CD4-positive, alpha-beta T cell treated with Interleukin-10 for 1 hour (primary cell): ENCODE results near the gene TRMU.
A peak's percentile ranks its signal among the peaks of the same experiment; 100 is the strongest.

Experiments
- DNase-seq: peaks from one replicate; pipeline ENCODE4 v3.0.0-alpha.2; 2020

TRMU gene, protein sequence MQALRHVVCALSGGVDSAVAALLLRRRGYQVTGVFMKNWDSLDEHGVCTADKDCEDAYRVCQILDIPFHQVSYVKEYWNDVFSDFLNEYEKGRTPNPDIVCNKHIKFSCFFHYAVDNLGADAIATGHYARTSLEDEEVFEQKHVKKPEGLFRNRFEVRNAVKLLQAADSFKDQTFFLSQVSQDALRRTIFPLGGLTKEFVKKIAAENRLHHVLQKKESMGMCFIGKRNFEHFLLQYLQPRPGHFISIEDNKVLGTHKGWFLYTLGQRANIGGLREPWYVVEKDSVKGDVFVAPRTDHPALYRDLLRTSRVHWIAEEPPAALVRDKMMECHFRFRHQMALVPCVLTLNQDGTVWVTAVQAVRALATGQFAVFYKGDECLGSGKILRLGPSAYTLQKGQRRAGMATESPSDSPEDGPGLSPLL

DNA sequence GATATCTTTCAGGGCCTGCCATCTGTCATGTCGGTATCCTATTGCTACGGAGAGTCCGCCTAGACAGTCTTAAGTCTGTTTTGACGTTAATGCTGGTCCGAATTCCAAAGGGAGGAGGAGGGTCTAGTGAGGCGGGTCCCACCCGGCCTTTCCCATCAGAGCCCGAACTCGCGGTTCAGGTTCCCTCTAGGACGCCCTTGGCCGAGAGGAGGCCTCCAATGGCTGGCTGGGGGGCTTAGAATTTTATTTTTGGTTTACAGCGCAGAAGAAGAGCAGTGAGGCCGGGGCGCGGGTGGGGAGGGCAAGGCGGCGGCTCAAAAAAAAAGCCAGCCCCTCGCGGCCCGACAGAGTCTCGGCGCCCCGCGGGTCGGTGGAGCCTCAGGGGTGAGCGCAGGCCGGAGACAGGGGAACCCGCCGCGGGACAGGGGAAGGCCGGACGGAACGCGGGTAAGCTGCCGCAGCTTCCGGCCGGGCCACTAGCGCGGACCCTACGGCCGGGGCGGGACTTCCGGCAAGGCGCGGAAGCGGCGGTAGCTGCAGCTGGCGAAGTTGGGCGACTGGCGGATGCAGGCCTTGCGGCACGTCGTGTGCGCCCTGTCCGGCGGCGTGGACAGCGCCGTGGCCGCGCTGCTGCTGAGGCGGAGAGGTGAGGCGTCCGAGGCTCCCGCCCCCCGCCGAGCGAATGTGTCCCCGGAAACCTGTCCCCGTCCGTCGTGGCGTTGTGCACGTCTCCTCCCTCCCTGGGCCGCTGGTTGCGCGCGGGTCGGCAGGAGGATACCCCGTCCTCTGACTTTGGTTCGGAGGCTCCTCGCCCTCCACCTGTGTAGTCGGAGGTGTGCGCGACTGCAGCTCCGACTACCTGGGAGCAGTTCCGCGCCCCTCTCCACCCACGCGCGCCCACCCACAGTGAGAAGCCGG, at the start of gene TRMU:
Gene TRMU (plus strand): TSS at position 514 of the 918 bp plus-strand sequence. CDS start 51 bp downstream, at position 565.
- DNase-seq = peak; percentile 75

DNA sequence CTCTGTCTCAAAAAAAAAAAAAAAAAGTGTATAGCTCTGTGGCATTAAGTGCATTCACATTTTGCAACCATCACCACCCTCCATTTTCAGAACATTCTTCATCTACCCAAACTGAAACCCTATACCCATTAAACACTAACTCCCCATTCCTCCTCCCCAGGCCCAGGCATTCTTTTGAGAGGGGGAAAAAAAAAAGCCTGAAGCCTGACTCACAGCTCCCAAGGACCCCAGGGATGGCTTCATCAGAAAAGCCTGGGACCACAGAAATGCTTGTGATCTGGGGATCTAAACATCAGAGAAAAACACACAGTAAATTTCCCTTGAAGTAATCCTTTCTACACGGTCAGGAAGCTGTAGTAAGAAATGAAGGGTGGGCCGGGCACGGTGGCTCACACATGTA, 49.5 kb upstream of the TRMU start:
- no peak for DNase-seq

DNA sequence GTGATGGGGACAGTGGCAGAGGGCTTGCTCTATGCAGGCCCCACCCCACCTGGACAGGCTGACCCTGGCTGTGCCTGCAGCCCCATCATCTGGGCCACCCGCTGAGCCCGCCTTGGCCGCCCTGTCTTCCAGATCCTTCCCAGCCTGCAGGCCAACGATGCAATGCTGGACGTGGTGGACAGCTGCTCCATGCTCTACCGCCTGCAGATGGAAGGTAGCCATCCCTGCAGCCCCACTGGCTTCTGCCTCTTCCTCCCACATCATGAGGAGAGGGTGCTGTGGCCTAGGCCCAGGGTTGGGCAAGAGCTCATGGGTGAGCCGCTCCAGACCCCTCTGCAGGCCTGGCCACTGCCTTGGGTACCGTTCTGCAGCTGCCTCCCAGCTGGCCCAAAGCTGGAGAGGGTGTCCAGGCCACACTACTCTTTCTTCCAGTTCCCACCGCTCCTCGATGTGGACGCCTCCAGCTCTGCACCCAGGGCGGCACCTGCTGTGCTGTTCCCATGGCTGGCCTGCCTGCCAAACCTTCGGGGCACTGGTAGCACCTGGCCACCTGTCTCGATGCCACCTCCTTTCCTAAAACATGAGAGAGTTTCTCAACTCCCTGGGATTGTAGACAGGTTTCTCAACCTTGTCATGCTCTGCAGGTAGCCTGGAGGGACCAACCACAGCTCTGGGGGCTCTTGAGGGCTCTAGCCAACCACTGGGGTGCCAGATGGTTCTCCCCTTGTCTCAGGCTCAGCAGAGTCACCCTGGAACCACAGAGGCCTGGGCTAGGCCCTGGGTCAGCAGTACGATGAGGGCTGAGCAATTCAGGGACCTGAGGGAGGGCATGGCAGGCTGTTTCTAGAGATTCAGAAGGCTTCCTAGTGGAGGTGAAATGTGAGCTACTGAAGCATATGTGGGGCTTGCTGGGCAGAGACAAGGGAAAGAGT, 48.3 kb upstream of the TRMU start:
- no peak for DNase-seq

- DNase-seq = peak; percentile 53
Observed at GRCh38 chr22:46287873-46288751, 47.4 kb upstream of the TRMU start.

DNA sequence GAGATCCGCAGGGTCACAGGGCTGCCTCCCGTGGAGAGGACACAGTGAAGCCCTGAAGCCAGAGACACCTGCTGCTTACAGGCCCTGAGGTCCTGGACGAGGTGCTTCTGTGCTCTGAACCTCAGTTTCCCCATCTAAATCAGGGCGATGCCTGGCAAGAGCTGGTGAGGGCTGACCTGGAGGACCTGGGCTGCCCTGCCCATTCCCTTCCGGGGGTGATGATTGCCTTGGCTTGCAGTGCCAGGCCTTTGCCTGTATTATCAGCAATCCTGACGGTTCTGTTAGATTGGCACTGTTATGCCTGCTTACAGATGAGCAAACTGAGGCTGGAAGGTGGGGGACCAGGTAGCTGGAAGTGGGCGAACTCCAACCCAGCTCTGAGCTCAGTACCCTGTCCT, 46.7 kb upstream of the TRMU start:
- no peak for DNase-seq

DNA sequence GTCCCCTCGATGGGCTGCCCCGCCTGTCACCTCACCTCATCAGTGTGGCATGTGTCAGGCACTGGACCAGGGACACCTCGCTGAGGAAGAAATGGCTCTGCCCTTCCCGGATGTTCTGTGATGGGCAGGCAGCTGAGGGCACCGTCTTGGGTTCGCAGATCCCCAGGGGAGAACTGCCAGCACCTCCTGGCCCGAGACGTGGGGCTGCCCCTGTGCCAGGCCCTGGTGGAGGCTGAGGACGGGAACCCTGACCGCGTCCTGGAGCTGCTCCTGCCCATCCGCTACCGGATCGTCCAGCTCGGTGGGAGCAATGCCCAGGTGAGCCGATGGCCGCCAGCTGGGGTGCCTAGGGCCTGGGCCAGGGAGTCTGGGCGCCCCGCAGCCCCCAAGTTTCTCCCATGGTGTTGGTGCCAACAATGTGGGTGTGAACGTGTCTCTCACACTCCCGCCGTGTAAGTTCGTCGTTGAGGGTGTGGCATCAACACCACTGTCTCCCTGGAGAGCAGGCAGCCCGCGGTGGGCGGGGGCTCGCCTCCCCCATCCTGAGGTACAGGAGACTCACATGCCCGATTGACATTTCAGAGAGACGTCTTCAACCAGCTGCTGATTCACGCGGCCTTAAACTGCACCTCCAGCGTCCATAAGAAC, 46.1 kb upstream of the TRMU start:
- DNase-seq = peak; percentile 63

DNA sequence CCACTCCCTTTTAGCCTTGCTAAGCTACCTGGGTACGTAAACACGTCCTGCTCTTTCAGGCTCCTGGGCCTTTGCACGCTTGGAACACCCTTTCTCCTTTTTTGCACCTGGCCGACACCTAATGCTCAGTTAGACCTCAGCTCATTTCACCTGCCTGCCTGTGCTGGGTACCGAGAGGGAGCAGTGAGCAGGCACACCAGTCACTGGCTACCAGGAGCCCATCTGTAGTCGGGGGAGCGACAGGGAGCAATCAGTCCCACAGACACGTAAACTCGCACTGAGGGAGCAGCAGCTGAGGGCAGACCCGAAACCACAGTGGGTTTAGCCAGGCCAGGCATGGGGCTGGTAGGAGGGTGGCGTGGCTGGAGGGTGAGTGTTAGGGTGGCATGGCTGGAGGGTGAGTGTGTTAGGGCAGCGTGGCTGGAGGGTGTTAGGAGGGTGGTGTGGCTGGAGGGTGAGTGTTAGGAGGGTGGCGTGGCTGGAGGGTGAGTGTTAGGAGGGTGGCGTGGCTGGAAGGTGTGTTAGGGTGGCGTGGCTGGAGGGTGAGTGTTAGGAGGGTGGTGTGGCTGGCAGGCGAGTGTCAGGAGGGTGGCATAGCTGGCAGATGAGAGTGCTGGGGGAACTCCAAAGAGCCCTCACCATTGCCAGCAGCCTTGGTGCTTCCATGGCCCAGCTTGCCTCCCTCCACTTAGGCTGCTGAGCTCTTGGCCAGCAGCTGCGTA, 45.2 kb upstream of the TRMU start:
- DNase-seq = no peak

GRCh38 chr22:46290843-46291785, 44.4 kb upstream of the TRMU start:
- DNase-seq = no peak

- no peak for DNase-seq
Observed at GRCh38 chr22:46292173-46292572, 43.3 kb upstream of the TRMU start.

GRCh38 chr22:46292732-46293131, 42.8 kb upstream of the TRMU start:
- no peak for DNase-seq

DNA sequence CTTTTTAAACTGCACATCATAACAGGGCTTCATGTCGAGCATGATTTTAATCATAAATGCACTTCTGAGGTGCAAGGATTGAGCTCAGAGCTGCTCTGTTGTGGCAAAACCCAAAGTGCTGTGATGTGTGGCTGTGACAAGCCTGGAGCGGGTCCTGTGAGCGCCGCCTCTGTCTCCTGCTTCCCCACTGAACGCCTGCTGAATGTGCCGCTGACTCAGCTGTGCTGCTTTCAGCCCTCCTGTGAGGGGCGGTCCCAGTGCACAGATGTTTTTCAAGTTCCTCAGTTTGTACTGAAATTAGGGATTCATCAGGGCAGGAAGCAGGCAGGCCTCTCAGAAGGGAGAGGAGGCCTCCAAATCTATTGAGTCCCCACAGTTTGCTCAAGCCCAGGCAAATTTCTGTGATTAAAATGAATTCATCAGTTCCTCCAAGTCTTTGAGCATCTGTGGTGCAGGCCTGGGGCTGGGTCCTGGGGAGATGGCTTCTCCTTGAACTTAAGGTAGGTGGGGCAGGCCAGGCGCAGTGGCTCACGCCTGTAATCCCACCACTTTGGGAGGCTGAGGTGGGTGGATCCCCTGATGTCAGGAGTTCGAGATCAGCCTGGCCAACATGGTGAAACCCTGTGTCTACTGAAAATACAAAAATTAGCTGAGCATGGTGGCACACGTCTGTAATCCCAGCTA, 41.8 kb upstream of the TRMU start:
- no peak for DNase-seq

DNA sequence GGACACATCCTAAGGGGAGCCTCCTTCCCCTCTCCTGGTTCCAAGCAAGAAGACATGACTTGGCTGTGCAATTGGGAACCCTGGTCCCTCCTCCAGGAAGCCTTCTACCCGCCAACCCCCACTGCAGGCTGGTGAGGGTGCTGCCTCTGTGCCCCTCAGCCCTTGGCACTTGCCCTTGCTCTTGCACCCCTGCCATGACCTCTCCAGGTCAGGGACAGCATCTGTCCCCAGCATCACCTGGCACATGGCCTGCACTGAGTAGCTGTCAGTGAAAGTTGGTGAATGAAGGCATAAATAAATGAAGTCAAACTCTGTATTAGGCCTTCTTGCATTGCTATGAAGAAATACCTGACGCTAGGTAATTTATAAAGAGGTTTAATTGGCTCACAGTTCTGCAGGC, 40.7 kb upstream of the TRMU start:
- DNase-seq = no peak

DNA sequence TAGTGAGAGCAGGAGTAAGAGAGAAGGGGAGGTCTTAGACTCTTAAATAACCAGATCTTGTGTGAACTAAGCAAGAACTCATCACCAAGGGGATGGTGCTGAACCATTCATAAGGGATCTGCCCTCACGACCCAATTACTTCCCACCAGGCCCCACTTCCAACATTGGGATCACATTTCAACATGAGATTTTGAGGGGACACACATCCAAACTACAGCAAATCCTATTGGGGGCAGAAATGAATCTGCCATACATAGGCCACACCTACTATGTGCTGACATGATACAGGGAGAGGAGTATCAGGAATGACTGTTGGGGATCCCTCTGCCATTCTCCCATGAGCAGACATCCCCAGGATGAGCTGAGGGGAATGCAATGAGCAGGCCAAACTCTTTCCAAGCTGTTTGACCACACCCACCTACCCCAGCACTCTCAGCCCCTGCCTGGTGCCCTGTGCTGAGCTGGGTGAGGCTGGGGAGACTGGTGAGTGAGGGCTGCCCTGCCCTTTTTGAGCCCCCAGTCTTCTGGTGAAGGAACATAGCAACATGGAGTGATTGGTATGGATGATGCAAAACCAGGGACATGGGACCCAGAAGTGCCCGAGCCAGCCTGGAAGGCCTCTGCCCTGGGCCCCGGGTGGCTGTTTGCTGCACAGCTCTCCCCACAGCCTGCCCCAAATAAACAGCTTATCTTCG, 40.1 kb upstream of the TRMU start:
- no peak for DNase-seq

- peak; percentile 98 for DNase-seq
Observed at GRCh38 chr22:46296257-46297150, 39.0 kb upstream of the TRMU start, which contains the start of gene GTSE1. TSS of gene GTSE1 (plus strand) at chr22:46296870. CDS start at chr22:46297401, 531 bp downstream.

GRCh38 chr22:46297151-46297812, 38.2 kb upstream of the TRMU start:
- DNase-seq = no peak

GRCh38 chr22:46299101-46299500, 36.4 kb upstream of the TRMU start:
- no peak for DNase-seq
